GM12865 (cell line): ENCODE measurements around the gene CEP95.

Experiments used
- DNase-seq: peaks from one replicate; pipeline ENCODE4 v3.0.0; 2010; ENCODE audit warnings: low read depth
- H3K4me3 ChIP-seq: 2 replicates; pipeline ENCODE4 v1.5.1; 2011; ENCODE audit warnings: mild to moderate bottlenecking, low read depth, low read length, control low read depth
- CTCF ChIP-seq: IDR thresholded peaks from 2 replicates; pipeline ENCODE4 v1.5.1; 2011; ENCODE audit warnings: low read length, control low read depth, low read depth, inconsistent platforms; ENCODE audit not compliant: insufficient read depth; ENCODE audit errors: missing control alignments

The CEP95 gene

DNA sequence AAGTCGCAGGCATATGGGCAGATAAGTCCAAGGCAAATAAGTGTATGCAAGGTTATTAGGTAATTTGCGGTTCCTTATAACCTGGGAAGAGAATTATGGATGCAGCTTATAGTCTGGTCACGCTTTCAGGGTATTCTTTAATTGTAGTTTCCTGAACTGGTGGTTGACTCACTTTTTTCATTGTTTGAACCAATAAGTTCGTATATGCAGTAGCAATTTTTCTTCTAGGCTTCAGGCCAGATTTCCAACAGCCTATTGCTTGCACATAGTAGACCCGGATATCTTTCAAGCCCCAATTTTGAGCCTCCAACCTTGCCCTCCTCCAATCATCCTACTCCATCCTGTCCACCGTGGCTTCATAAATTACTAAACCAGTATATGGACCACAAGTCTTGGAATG lies 12.8 kb downstream of the CEP95 start:
- DNase-seq: no peak
- H3K4me3 ChIP-seq: no peak overlapping the region
- TF ChIP-seq CTCF: no peak

DNA sequence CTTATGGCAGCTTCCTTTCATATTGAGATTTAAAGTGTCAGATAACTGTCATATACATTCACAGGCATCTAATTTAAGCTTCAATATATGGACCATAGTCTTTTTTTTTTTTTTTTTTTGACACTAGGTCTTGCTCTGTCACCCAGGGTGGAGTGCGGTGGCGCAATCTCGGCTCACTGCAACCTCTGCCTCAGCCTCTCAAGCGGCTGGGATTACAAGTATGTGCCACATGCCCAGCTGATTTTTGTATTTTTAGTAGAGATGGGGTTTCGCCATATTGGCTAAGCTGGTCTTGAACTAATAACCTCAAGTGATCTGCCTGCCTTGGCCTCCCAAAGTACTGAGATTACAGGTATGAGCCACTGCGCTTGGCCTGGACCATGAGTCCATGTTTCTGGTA lies 13.6 kb downstream of the CEP95 start:
- DNase-seq: no peak
- TF ChIP-seq CTCF: no peak
- H3K4me3 ChIP-seq: no peak overlapping the region

DNA sequence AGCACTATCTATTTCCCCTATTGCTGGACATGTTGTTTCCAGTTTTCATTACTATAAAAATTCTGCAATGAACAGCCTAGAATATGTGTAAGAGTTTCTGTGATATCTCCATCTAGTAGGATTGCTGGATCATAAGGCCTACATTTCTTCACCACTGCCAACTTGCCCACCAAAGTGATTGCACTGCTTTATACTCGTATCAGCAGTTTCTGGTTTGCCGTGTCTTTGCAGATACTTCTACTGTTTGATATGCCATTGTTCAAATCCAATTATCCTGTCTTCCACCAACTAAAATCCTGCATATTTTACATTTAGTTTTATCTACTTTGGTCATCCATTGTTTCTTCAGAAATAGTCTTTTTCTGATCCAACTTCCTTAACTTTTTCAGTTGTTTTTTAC lies 21.1 kb downstream of the CEP95 start:
- no peak for DNase-seq
- H3K4me3 ChIP-seq: no peak overlapping the region
- no peak for TF ChIP-seq CTCF

GRCh38 chr17:64529221-64529620 lies 22.4 kb downstream of the CEP95 start:
- H3K4me3 ChIP-seq: no peak overlapping the region
- no peak for TF ChIP-seq CTCF
- DNase-seq: no peak

GRCh38 chr17:64531955-64532371 lies 25.2 kb downstream of the CEP95 start:
- no peak overlapping the region for H3K4me3 ChIP-seq
- TF ChIP-seq CTCF: no peak
- DNase-seq: no peak

- no peak overlapping the region for H3K4me3 ChIP-seq
- no peak for DNase-seq
- no peak for TF ChIP-seq CTCF
Observed at GRCh38 chr17:64532409-64532808, 25.6 kb downstream of the CEP95 start.

DNA sequence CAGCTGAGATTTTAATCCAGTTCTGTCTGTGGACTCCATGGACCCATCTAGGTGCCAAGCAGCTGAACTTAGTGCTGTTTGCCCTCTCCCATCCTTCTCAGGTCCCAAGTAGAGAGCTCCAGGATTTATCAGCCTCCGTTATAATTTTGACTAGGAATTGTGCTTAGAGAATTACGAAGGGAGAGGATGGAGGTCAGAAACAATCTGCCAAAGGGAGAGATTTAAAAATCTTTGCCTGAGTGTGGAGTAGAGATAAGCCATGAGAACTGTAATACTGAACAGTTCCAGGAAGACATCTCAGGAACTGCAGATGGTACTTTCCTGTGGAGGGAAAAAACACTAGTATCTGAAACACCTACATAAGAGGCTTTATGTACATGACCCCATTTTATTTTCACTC lies 27.0 kb downstream of the CEP95 start:
- no peak overlapping the region for H3K4me3 ChIP-seq
- TF ChIP-seq CTCF: no peak
- DNase-seq: no peak
